ENCODE results near the gene ALG1L2. TPM values are rescaled to one million over a fixed set of nuclear protein-coding genes. Genes with fewer than 3 reads are reported as not detected.
"Not testable (repeated sequence)": the region's sequence is repeated elsewhere in the genome, so short reads cannot be mapped to it uniquely, and the experiment has no call there.

The ALG1L2 gene, protein sequence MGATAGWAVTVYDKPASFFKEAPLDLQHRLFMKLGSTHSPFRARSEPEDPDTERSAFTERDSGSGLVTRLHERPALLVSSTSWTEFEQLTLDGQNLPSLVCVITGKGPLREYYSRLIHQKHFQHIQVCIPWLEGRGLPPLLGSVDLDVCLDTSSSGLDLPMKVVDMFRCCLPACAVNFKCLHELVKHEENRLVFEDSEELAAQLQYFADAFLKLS
- total RNA-seq (2021): not detected in 2 replicates
- not detected for Bru-seq, nascent RNA
- not detected for BruChase-seq, experiment 1, labeled RNA remaining after a 2-hour chase
- percentile 5 among the genes with signal in this experiment for BruChase-seq, experiment 2, labeled RNA remaining after a 6-hour chase
- long read RNA-seq, partial matches to known transcripts: 0 of 17 reads
- long read RNA-seq, other reads (novel, unspliced or antisense): 17 of 17 reads

DNA sequence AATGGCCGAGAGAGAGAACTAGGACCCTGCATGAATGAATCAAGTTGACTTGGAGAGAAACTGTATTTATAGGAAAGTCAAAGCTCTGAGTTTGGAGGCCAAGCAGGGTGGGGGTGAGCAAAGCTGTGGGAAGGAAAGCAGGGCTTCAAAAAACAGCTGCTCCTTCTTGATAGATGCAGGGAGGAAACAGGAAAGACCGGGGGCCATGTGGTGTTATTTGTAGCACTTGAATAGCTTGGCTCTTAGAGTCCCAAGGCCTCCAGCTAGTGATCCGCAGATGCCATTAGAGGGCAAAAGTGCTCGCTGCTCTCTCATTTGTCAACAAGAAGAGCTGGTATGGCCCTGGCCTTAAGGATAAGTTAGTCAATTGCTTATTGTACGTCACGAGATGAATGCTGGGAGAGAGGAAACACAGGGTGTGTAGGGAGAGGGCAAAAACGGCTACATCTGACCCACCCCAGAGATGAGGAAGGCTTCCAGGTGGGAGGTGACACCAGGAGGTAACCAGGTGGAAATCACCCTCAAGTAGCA, at the start of gene ALG1L2:
Gene ALG1L2, plus strand, starts transcription at position 481 of the 531 bp plus-strand sequence. CDS start 186 bp downstream, outside the sequence.
- Histone ChIP-seq H3K4me3 (ENCODE audit: low read depth, low read length, poor library complexity, severe bottlenecking) (no peak within 1 kb of the TSS), H3K4me1 (ENCODE audit: insufficient read depth, low read length, poor library complexity, severe bottlenecking) (no peaks in the 10 kb centered on the region), H3K9me3 (ENCODE audit: low read depth, low read length, poor library complexity, severe bottlenecking) (no peaks in the 10 kb centered on the region), H3K36me3 (ENCODE audit: insufficient read depth, low read length, poor library complexity, severe bottlenecking) (no peaks in the 10 kb centered on the region), H3K27me3 (replicated peaks; ENCODE audit: insufficient read depth, low read depth, low read length, poor library complexity) (no peaks in the 10 kb centered on the region), H3K27ac (ENCODE audit: low read depth, low read length, poor library complexity, severe bottlenecking) (no peak within 1 kb of the TSS)
- intact Hi-C loops (cut with micrococcal nuclease; ENCODE audit: unreplicated experiment): no loop called here
- no peak for TF ChIP-seq EZH2 (IDR thresholded peaks at IDR 0.05; ENCODE audit: borderline replicate concordance, low read depth, low read length, poor library complexity, severe bottlenecking)
- TF ChIP-seq, protein P1, sequence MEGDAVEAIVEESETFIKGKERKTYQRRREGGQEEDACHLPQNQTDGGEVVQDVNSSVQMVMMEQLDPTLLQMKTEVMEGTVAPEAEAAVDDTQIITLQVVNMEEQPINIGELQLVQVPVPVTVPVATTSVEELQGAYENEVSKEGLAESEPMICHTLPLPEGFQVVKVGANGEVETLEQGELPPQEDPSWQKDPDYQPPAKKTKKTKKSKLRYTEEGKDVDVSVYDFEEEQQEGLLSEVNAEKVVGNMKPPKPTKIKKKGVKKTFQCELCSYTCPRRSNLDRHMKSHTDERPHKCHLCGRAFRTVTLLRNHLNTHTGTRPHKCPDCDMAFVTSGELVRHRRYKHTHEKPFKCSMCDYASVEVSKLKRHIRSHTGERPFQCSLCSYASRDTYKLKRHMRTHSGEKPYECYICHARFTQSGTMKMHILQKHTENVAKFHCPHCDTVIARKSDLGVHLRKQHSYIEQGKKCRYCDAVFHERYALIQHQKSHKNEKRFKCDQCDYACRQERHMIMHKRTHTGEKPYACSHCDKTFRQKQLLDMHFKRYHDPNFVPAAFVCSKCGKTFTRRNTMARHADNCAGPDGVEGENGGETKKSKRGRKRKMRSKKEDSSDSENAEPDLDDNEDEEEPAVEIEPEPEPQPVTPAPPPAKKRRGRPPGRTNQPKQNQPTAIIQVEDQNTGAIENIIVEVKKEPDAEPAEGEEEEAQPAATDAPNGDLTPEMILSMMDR (conservative IDR thresholded peaks at IDR 0.05; ENCODE audit: low read depth, low read length): no peak
- ChIA-PET POLR2A (ENCODE audit: low non-redundant PET) (no interaction called here), CTCF (no interaction called here)
- no TSS peak for BruUV-seq (replicated peaks)
- DNase-seq (ENCODE audit: low spot score): no peak

DNA sequence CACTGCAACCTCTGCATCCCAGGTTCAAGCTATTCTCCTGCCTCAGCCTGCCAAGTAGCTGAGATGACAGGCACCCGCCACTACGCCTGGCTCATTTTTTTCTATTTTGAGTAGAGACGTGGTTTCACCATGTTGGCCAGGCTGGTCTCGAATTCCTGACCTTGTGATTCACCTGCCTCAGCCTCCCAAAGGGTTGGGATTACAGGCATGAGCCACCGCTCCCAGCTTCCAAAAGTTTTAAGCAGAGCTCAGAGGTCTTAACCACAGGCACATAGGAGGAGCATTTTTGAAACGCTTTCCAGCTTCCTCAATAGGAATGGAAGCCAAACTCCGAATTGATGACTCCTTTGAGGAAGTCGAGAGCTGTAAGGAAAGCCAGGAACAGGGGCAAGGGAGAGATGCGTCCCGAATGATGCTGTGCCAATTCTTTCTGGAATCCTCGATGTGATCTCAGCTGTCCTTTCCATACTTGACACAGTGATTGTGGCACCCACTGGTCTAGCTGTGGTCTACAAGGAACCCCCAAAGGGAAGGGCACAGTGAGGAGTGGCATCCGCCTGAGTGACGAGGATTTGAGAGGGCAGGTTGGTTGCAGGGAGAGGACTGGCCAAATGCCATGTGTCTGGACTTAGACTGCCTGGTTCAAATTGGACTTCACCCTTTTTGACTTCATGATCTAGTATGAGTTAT, 44.4 kb upstream of the ALG1L2 start:
- BruUV-seq (replicated peaks); intact Hi-C loops (cut with micrococcal nuclease; ENCODE audit: unreplicated experiment); CTCF ChIA-PET; POLR2A ChIA-PET (ENCODE audit: low non-redundant PET); H3K27me3 ChIP-seq (replicated peaks; ENCODE audit: insufficient read depth, low read depth, low read length, poor library complexity); DNase-seq (ENCODE audit: low spot score); H3K27ac ChIP-seq (ENCODE audit: low read depth, low read length, poor library complexity, severe bottlenecking); H3K4me3 ChIP-seq (ENCODE audit: low read depth, low read length, poor library complexity, severe bottlenecking); H3K36me3 ChIP-seq (ENCODE audit: insufficient read depth, low read length, poor library complexity, severe bottlenecking); H3K9me3 ChIP-seq (ENCODE audit: low read depth, low read length, poor library complexity, severe bottlenecking); H3K4me1 ChIP-seq (ENCODE audit: insufficient read depth, low read length, poor library complexity, severe bottlenecking): not testable (repeated sequence)

DNA sequence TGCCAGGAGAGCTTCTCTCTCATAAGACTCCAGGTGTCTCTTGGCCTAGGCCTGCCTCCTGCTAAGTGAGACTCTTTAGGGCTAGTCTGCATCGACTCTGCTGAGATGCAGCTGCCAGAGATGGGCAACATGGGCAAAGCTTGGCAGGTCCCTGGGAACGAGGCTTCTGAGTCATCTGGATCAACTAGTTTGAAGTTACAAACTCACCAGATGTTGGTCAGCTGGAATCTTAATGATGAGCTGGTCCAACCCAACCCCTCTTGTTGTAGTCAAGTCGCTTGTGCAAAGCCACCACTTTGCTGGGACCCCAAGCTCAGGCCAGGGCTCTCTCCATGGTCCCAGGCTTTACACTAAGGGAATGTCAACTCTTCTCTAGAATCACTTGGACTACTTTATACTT, 38.9 kb upstream of the ALG1L2 start:
- H3K4me1 ChIP-seq (ENCODE audit: insufficient read depth, low read length, poor library complexity, severe bottlenecking); H3K4me3 ChIP-seq (ENCODE audit: low read depth, low read length, poor library complexity, severe bottlenecking); H3K27ac ChIP-seq (ENCODE audit: low read depth, low read length, poor library complexity, severe bottlenecking); H3K9me3 ChIP-seq (ENCODE audit: low read depth, low read length, poor library complexity, severe bottlenecking); BruUV-seq (replicated peaks); CTCF ChIA-PET; H3K27me3 ChIP-seq (replicated peaks; ENCODE audit: insufficient read depth, low read depth, low read length, poor library complexity); POLR2A ChIA-PET (ENCODE audit: low non-redundant PET); DNase-seq (ENCODE audit: low spot score); H3K36me3 ChIP-seq (ENCODE audit: insufficient read depth, low read length, poor library complexity, severe bottlenecking): not testable (repeated sequence)
- intact Hi-C loops (cut with micrococcal nuclease; ENCODE audit: unreplicated experiment): loop anchor here (2.0 kb wide), 1 partner anchor 46 kb away; no protein-coding TSS in a partner anchor

DNA sequence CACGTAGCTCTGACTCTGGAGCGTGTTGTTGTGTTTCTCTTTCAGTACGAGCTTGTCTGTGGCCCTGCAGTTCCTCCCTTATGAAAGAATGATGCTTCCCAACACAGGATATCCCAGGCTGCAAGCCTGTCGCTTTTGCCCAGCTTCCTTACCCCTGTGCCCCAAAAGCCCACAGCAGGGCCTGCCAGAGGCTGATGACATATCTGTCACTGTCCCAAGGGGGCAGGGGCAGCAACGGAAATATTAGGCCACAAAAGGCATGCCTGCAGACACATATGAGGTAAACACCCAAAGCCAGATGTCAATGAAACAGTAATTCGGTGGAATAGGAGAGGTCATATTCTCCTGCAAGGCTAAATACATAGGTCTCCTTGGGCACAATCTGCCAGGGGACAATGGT, 38.0 kb upstream of the ALG1L2 start:
- H3K9me3 ChIP-seq (ENCODE audit: low read depth, low read length, poor library complexity, severe bottlenecking); H3K4me3 ChIP-seq (ENCODE audit: low read depth, low read length, poor library complexity, severe bottlenecking); H3K27ac ChIP-seq (ENCODE audit: low read depth, low read length, poor library complexity, severe bottlenecking); DNase-seq (ENCODE audit: low spot score); H3K4me1 ChIP-seq (ENCODE audit: insufficient read depth, low read length, poor library complexity, severe bottlenecking); BruUV-seq (replicated peaks); H3K27me3 ChIP-seq (replicated peaks; ENCODE audit: insufficient read depth, low read depth, low read length, poor library complexity); CTCF ChIA-PET; H3K36me3 ChIP-seq (ENCODE audit: insufficient read depth, low read length, poor library complexity, severe bottlenecking); POLR2A ChIA-PET (ENCODE audit: low non-redundant PET): not testable (repeated sequence)
- intact Hi-C loops (cut with micrococcal nuclease; ENCODE audit: unreplicated experiment): loop anchor here (2.0 kb wide), 1 partner anchor 45 kb away; no protein-coding TSS in a partner anchor

Data from A673 (cell line).